GM04503 (cell line): Measurements from ENCODE around the gene RBL2.
"Not testable (repeated sequence)": the region's sequence is repeated elsewhere in the genome, so short reads cannot be mapped to it uniquely, and the experiment has no call there.

Experiments
- DNase-seq: peaks from one replicate; pipeline ENCODE4 v3.0.0-alpha.2; 2012; ENCODE audit warnings: low read depth

Gene RBL2

DNA sequence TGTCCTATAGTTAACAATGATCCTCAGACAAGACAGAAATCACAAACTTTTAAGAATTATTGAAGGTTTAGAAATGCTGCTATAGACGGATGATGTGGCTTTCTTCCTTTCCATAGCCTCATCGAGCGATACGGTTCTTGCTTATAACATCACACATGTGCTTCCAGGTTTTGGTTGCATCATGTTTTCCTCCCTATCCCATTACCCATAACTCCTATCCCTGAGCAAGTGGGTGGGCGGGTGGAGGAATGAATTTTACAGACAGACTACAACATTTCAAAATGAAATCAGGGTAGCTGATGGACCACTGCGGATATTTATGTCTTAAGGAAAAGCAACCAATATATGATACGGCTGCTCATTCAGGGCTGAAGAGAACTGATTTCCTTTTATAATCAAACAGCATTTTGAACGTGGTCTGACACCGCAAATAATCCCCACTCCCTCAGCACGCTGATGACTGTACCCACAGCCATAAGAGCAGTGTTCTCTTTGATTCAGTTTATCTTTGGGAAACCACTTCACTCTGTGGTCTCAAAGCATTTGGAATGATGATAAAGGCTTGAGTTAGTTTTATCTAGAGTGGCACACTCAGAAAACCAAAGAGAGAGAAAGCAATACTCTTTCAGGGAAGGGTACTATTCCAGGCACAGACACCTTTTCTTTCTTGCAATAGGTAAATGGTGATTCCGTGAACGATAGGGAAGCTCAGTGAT is 73.4 kb downstream of the RBL2 start:
- no peak for DNase-seq

DNA sequence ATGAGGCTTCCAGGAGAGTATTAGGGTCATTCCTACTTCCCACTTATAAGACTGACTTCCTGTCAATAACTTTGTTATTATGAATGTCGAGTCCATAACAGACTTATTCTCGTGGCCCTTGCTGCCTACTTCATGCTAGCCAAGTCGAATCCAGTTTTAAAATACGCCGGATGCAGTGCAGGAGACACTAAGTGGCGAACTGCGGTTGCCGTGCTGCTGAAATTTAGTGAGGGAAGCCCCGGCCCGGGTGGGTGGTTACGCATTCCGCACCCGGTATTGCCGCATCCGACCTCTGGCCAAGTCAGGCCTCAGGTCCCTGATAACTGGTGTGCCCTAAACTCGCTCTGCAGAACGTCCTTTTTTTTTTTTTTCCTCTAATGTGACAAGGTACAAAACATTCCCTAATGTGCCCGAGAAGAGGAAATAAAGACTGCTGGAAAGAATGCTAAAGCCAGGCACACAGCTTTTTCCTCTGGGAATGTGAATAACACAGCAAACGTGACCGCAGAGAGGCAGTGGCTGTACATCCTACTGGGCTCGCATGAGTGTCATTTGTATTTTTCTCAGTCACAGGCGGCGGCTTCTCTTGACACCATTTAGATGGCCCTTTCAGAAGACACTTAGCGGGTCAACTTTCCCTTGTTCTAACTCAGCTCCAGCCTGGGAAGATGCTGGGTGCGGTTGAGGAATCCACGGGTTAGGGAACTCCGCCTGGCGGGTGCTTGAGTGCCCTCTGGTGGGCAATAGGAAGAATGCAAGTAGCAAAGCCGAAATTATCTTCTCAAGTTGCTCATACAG is 75.8 kb downstream of the RBL2 start:
- DNase-seq = no peak

DNA sequence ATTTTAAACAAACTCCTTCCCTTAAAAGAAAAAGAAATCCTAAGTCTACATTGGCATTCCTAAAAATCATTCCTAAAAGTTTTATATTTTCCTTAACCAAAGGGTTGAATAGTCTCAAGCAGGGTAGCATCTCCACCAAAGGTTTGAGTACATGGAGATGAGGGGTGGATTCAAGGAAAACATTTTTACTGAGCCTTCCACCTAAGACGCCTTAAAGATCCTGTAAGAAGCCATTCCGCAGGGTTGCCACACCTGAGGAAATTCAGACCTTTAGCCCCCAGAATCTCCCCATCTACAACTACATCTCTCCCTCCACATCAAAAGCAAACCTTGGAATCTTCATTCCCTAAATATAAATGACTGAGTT is 76.4 kb downstream of the RBL2 start:
- no peak for DNase-seq

DNA sequence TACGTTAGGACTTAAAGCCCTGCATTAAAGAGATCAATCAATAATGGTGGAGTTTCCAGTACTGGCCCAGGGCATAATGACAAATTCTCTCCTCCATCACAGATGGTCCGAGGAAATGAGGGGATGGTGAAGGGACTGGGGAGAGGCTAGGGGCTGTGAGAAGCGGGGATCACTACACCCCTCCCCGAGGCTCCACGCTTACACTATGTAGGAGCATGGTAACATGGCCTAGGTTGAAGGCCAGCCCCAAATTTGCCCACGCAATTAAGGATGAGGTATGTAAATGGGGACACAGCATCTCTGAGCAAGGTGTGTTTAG is 76.8 kb downstream of the RBL2 start:
- no peak for DNase-seq

DNA sequence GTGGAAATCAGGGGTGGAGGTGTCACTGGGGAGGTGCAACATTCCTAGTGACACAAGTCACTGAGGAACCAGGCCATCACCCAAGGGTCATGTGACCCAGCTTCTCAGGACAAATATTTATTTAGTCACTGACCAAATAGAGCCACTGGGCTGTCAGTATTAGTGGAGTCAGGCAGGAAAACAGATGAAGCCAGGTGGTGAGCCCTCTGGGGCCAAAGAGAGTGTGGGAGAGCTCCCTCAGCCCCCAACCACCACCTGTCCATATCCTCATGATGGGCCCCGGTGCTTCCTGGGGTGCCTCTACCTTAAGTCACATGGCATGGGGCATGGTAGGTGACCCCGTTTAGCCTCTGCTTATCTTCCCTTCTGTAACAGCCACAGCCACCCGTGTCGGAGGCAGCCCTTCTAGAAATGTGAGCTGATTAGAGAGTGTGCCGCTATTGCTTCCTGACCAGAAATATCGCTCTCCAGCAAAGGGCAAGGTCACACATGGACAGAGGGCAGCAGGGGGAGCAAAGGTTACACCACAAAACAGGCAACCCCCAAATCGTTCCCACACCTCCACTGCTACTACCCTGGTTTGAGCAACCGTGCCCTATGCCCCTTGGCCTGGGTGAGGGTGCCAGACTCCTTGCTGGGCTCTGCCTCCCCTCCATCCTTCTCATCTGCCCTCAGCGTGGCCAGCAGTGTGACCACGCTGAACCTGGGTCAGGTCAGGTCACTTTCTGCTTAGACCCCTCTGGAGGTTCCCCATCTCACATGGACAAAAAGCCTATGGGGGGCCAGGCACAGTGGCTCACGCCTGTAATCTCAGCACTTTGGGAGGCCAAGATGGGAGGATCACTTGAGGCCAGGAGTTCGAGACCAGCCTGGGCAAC is 77.4 kb downstream of the RBL2 start:
- DNase-seq = no peak

DNA sequence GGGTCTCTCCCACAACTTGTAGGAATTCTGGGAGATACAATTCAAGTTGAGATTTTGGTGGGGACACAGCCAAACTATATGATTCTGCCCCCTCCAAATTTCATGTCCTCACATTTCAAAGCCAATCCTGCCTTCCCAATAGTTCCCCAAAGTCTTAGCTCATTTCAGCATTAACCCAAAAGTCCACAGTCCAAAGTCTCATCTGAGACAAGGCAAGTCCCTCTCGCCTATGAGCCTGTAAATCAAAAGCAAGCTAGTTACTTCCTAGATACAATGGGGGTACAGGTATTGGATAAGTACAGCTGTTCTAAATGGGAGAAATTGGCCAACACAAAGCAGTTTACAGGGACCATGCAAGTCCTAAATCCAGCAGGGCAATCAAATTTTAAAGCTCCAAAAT is 78.5 kb downstream of the RBL2 start:
- DNase-seq = not testable (repeated sequence)

DNA sequence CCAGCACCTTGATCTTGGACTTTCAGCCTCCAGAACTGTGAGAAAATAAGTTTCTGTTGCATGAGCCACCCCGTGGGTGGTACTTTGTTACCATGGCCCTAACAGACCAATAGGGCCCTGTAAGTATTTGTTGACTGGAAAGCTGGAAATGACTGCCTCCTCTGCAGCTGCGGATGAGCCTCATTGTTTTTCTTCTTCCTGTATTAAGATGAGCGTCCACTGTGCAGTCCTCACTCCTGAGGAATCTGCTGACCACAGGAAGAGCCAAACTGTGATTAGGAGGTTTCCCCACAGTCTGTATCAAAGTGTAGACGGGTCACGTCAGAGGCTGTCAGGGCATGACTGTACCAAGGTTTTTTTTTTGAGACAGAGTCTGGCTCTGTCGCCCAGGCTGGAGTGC is 81.0 kb downstream of the RBL2 start:
- no peak for DNase-seq

DNA sequence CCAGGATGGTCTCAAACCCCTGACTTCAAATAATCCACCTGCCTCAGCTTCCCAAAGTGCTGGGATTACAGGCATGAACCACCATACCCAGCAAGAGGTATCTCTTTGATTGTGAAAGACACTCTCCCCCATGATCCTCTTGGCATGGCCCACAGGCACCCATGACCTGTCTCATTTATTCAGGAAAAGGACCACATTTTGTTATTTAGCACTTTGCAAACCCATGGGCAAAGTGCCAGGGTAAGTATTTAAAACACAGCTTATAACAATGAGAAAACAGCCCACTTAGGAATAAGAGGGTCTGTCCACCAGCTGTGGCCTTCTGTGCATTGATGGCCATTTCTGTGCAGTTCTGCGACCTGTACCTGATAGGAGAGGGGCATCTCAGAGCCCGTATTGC is 81.5 kb downstream of the RBL2 start:
- no peak for DNase-seq

DNA sequence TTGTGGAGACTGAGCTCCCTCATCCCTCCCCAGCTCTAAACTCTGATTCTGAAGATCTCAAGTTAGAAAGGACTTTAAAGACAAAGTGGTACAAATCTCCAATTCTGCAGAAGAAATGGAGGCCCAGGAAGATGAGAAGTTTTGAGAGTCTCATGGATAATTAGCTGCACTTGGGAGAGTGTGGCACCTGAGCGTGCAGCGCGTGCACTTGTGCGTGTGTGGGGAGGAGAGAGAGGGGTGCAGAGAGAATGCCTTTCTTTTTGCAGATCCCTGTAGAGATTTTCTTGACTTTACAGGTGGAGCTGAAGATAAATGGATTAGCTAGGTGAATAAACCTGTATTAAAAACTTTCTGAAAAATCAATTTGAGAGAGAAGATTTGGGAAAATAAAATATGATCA is 83.6 kb downstream of the RBL2 start:
- no peak for DNase-seq

DNA sequence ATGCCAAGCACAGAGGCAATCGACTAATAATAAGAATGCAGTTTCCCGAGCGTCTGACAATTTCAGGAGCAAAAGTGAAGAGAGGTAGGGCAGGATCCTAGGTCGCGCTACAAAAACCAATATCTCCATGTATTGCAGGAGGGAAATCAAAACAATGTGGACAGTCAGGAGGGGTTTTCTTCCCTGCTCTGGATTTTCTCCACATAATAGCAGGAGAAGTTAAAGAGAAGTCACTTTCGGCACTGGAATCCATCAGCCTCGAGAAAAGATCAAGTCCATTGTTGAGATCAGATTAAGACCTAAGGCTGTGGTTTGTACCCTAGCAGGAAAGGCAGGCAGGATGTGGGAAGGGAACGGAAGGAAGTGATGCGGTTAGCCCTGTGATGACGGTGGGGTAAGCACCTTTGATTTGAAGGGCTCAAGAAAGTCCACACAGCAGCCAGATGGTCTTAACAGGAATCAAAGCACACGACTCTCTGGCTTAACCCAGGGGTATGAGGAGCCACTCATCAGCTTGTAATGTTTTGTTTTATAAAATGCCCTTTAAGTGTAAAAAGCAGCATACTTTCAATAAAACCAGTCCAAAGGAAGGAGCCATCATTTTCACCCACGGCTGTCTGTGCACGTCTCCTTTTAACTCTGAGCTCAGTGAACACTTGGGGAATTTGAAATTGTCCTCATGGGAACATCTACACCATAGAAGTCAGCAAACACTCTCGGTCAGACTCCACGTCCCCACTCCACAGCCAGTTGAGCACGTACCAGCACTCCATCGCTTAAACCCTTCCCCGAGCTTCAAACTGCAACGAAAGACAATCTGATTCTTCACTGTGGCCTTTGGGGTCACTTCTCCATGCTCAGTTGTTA is 84.5 kb downstream of the RBL2 start:
- DNase-seq = no peak

DNA sequence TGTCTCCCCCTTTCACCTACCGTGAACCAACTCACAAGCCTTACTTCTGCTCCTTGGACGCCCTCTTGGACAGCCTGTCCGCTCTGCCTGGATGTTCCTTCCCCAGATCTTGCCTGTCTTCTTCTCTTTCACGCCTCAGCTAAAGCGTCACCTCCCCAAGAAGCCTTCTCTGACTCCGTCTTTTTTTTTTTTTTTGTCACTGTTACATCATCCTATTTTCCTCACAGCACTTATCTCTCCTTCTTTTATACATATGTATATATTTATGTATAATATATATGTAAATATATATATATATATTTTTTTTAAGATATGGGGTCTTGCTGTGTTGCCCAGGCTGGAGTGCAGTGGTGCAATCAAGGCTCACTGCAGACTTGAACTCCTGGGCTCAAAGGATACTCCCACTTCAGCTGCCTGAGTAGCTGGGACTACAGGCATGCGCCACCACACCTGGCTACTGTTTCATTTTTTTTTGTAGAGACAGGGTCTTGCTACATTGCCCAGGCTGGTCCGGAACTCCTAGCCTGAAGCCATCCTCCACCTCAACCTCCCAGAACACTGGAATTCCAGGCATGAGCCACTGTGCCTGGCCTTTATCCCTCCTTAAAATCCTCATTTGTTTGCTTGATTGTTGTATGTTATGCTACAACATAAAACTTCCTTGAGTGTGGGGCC is 85.3 kb downstream of the RBL2 start:
- no peak for DNase-seq

DNA sequence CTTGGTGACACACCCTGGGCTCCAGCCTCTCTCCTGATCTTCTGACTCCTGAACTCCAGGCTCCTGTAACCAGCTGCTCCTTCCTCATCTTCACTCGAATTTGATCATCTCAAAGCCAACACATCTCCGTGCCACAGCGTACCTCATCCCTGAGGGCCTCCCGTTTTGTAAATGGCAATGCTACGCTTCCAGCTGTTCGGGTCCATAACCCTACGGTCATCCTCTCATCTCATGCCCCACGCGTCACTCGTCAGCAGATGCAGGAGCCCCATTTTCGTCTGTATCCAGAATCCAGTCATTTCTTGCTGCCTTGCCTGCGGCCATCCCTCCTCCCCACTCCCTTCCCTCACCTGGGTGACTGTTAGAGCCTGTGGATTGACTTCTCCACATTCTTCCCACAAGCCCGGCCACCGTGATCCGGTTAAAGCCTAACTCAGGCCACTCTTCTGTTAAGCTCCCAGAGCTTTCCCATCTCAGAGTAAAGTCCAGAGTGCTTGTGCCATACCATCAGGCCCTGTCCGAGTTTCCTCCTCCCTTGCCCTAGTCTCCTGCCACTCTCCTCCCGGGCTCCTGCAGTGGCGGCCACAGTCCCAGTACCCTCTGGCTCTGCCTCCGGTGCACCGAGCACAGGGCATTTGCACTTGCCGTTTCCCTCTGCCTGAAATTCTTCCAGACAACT is 89.0 kb downstream of the RBL2 start:
- no peak for DNase-seq

DNA sequence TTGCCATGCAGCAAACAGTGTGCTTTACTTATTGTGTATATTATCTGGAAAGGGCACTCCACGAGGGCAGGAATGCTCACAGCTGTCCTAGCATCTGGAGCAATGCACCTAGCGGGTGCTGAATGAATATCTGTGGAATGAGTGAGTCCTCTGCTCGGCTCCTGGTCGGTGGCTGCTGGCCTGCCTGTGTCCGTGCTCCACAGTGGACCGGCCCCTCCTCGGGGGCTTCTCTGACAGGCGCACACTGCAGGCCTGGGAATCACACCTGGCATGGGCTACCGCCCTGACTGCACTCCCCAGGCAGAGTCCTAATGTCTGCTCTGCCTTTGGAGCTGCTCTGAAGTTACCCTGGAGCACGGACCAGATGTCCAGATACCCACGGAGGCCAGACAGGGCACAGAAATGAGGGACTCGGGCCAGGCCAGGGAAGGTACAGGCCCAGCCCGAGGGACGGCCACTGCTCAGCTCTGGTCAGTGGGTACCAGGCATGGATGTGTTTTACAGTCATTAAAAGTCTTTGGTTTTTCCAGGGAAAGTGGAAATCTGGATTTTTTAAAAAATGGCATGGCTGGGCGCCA is 89.8 kb downstream of the RBL2 start:
- no peak for DNase-seq

DNA sequence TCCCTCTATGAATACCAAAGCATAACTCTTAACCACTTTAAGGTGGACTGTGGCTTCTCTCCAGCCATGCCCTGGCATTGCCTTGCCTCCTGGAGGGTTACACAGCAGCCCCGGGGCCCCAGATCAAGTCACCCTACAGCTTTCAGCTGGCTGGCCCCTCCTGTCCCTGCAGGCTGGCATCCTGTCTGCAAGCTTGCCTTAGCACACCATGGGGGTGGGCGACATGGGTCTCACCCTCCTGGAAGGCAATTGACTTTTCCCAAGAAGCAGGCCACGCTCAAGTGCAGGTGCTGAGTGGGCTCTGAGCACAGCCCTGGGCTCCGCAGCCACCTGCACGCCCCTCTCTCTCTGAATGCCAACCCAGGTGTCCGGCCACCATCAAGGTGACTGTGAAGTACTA is 94.5 kb downstream of the RBL2 start:
- no peak for DNase-seq

DNA sequence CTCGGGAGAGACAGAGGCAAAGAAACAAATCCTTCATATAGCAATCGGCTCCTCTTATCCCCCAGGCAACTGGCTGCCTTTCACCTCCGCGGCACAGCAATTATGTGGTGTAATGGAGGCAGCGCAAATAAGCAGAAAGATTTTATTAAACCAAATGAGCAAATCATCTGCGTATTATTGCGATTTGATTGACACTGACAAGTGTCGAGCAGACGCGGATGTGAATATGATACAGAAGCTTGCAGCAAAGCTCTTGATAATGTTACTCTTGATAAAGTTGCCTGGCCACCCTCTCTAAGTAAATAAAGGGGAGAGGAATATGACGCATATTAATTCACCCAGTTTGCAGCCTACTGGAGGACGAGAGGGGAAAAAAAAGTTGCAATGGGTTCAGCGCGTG is 95.2 kb downstream of the RBL2 start:
- DNase-seq = no peak

DNA sequence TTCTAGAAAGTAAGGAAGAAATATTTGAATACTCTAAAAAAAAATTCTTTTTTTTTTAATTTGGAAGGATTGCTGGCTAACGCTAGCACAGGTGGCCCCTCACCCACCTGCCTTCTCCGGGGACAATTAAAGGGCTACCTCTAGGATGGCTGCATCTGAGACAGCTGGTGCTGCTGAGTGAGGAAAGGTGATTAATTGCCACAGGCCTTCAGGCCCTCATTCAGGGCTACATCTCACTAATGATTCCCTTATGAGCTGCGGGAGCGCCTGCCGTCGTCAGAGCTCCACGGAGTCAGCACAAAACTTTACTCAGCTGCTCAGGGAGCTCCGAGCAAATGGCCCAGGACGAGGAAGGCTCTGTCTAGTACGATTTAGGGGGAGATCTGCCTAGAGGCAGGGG is 95.8 kb downstream of the RBL2 start:
- DNase-seq = no peak

DNA sequence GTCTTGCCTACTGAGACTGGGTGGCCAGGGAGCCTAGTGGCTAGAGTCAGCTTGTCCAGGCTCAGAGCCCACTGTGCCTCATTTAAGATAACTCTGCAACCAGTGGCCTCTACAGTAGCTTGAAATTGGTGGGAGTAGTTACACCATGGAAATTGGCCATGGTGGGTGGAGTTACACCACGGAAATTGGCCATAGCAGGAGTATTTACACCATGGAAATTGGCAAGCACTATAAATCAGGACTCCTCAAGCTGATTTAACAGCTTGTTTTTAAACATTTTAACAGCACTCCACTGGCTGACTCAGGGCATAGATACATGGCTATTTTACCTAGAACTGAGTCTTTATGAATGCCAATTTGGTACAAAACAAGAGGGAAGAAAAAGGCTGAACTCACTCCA is 96.5 kb downstream of the RBL2 start:
- no peak for DNase-seq

DNA sequence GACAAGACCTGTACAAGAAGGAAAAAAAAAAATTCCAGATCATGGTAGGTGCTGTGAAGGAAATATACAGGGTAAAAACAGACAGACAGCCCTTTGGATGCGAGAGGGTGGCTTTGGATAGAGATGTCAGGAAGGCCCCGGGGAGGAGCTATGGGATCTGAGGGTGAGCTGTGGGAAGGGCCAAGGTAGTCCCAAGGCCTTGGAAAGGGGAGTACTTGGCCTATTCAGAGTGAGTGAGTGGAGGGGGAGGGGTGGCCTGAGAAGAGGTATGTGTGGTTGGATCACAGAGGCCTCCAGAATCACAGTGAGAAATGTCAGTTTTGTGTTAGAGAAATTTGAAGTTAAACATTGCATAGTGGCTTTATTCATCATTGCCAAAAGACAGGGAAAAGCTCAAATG is 99.9 kb downstream of the RBL2 start:
- DNase-seq = no peak

DNA sequence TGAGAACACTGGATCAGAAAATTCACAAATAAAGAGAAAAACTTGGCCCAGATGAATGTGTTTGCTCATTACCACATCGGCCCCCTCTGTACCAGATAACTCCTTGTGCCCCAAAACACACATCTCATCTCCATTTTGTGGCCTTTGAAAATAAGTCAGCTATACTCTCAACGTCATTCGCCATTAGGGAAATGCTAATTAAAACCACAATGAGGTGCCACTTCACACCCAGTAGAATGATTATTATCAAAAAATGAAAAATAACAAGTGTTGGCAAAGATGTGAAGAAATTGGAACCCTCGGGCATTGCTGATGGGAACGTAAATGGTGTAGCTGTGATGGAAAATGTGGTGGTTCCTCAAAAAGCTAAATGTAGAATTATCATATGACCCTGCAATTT is 103.4 kb downstream of the RBL2 start:
- DNase-seq = no peak

DNA sequence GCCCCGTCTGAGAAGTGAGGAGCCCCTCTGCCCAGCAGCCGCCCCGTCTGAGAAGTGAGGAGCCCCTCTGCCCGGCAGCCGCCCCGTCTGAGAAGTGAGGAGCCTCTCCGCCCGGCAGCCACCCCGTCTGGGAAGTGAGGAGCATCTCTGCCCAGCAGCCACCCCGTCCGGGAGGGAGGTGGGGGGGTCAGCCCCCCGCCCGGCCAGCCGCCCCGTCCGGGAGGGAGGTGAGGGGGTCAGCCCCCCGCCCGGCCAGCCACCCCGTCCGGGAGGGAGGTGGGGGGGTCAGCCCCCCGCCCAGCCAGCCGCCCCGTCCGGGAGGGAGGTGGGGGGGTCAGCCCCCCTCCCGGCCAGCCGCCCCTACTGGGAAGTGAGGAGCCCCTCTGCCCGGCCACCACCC is 105.1 kb downstream of the RBL2 start:
- DNase-seq = not testable (repeated sequence)
